ENCODE results near the gene SHQ1.

DNA sequence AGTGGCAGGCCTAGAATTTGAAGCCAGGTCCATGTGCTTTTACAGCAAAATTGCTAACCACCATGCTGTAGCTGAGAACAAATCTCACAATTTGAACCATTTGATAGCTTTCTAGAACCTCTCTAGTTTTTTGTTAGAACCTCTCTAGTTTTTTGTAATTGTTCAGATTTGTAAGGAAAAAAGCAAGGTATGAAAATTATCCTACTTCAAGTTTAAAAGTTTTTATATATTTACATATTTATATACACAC, 49.4 kb upstream of the SHQ1 start:
- TF ChIP-seq CTCF (IDR thresholded peaks at IDR 0.05), result no peak
- no peak for TF ChIP-seq POLR2A (IDR thresholded peaks at IDR 0.05)

Data from heart left ventricle (tissue), 13 donors.